ENCODE data around the gene ZBTB40. TPM values are rescaled to one million over a fixed set of nuclear protein-coding genes. Genes with fewer than 3 reads are reported as not detected.

The ZBTB40 gene
- total and polyA plus RNA-seq, 2 of the 13 experiments (the other 11 are each of a cell fraction or from before 2014, with no cell fraction given), result 8.8 to 16.5 TPM

DNA sequence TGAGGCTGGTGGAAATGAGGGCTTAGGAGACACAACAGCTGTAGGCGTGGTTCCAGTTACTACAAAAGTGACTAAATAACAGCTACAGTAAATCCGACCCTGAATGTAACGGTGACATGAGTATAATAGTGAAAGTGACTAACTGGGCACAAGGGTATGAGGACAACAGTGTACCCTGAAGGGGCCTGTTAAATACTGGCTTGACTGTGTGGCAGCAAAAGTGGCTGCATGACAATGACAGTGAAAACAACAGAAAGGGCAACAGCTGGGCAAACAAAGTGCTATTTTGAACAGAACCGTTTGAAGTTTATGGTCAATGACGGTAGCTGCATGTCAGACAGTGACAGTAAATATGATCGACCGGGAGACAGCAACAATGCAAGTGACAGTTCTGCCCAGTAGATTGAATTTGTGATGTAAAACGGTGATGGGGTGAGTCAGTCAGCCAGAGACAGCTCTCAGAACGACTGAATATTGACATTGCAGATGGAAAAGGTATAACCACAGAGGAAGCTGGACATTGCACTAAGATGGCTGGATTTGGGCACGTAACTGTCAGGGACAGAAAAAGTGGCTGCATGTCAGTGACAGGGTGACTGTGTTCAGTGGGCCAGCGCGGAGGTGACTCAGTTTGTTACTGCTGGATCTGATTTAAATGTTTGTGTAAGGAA lies 1.2 kb upstream of the ZBTB40 start (continued):
- TF ChIP-seq, protein P1, sequence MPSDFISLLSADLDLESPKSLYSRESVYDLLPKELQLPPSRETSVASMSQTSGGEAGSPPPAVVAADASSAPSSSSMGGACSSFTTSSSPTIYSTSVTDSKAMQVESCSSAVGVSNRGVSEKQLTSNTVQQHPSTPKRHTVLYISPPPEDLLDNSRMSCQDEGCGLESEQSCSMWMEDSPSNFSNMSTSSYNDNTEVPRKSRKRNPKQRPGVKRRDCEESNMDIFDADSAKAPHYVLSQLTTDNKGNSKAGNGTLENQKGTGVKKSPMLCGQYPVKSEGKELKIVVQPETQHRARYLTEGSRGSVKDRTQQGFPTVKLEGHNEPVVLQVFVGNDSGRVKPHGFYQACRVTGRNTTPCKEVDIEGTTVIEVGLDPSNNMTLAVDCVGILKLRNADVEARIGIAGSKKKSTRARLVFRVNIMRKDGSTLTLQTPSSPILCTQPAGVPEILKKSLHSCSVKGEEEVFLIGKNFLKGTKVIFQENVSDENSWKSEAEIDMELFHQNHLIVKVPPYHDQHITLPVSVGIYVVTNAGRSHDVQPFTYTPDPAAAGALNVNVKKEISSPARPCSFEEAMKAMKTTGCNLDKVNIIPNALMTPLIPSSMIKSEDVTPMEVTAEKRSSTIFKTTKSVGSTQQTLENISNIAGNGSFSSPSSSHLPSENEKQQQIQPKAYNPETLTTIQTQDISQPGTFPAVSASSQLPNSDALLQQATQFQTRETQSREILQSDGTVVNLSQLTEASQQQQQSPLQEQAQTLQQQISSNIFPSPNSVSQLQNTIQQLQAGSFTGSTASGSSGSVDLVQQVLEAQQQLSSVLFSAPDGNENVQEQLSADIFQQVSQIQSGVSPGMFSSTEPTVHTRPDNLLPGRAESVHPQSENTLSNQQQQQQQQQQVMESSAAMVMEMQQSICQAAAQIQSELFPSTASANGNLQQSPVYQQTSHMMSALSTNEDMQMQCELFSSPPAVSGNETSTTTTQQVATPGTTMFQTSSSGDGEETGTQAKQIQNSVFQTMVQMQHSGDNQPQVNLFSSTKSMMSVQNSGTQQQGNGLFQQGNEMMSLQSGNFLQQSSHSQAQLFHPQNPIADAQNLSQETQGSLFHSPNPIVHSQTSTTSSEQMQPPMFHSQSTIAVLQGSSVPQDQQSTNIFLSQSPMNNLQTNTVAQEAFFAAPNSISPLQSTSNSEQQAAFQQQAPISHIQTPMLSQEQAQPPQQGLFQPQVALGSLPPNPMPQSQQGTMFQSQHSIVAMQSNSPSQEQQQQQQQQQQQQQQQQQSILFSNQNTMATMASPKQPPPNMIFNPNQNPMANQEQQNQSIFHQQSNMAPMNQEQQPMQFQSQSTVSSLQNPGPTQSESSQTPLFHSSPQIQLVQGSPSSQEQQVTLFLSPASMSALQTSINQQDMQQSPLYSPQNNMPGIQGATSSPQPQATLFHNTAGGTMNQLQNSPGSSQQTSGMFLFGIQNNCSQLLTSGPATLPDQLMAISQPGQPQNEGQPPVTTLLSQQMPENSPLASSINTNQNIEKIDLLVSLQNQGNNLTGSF (CRISPR knock-in tag; IDR thresholded peaks at IDR 0.05), result no peak
- TF ChIP-seq ZNF619 (CRISPR knock-in tag; IDR thresholded peaks at IDR 0.05), result no peak
- TF ChIP-seq, protein P2, sequence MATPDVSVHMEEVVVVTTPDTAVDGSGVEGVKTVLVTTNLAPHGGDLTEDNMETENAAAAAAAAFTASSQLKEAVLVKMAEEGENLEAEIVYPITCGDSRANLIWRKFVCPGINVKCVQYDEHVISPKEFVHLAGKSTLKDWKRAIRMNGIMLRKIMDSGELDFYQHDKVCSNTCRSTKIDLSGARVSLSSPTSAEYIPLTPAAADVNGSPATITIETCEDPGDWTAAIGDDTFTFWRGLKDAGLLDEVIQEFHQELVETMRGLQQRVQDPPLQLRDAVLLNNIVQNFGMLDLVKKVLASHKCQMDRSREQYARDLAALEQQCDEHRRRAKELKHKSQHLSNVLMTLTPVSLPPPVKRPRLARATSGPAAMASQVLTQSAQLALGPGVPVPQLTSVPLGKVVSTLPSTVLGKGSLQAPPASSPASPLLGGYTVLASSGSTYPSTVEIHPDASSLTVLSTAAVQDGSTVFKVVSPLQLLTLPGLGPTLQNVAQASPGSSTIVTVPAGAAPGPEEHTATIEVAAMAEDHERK (CRISPR knock-in tag; IDR thresholded peaks at IDR 0.05; ENCODE audit: low read depth), result no peak
- TF ChIP-seq HNF4G (IDR thresholded peaks at IDR 0.05; ENCODE audit: borderline replicate concordance, low read depth, low read length), result 0 out of 2 replicates have a peak, but pooled peaks have one; percentile 39
- TF ChIP-seq HNF4G (CRISPR knock-in tag; IDR thresholded peaks at IDR 0.05; ENCODE audit: borderline replicate concordance, low read depth), result no peak
- TF ChIP-seq ARHGAP35 (CRISPR knock-in tag; IDR thresholded peaks at IDR 0.05; ENCODE audit: borderline replicate concordance), result no peak
- no peak for TF ChIP-seq POGZ (CRISPR knock-in tag; IDR thresholded peaks at IDR 0.05)
- TF ChIP-seq, protein P3, sequence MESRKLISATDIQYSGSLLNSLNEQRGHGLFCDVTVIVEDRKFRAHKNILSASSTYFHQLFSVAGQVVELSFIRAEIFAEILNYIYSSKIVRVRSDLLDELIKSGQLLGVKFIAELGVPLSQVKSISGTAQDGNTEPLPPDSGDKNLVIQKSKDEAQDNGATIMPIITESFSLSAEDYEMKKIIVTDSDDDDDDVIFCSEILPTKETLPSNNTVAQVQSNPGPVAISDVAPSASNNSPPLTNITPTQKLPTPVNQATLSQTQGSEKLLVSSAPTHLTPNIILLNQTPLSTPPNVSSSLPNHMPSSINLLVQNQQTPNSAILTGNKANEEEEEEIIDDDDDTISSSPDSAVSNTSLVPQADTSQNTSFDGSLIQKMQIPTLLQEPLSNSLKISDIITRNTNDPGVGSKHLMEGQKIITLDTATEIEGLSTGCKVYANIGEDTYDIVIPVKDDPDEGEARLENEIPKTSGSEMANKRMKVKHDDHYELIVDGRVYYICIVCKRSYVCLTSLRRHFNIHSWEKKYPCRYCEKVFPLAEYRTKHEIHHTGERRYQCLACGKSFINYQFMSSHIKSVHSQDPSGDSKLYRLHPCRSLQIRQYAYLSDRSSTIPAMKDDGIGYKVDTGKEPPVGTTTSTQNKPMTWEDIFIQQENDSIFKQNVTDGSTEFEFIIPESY (CRISPR knock-in tag; IDR thresholded peaks at IDR 0.05), result 0 out of 2 replicates have a peak, but pooled peaks have one; percentile 5
- TF ChIP-seq ZNF331 (CRISPR knock-in tag; IDR thresholded peaks at IDR 0.05), result peak; percentile 33; the same call in 1 of the 2 replicates
- no peak for TF ChIP-seq SMARCC2 (IDR thresholded peaks at IDR 0.05)
- TF ChIP-seq ZNF550 (CRISPR knock-in tag; IDR thresholded peaks at IDR 0.05; ENCODE audit: borderline replicate concordance), result no peak
- TF ChIP-seq, protein P4, sequence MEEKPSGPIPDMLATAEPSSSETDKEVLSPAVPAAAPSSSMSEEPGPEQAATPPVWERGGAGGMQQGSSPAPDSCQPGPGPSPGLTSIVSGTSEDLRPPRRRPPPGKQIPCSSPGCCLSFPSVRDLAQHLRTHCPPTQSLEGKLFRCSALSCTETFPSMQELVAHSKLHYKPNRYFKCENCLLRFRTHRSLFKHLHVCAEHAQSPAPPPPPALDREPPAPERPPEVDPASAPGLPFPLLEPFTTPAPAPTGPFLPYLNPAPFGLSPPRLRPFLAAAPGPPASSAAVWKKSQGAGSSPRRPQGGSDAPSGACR (CRISPR knock-in tag; IDR thresholded peaks at IDR 0.05), result no peak
- TF ChIP-seq, protein P5, sequence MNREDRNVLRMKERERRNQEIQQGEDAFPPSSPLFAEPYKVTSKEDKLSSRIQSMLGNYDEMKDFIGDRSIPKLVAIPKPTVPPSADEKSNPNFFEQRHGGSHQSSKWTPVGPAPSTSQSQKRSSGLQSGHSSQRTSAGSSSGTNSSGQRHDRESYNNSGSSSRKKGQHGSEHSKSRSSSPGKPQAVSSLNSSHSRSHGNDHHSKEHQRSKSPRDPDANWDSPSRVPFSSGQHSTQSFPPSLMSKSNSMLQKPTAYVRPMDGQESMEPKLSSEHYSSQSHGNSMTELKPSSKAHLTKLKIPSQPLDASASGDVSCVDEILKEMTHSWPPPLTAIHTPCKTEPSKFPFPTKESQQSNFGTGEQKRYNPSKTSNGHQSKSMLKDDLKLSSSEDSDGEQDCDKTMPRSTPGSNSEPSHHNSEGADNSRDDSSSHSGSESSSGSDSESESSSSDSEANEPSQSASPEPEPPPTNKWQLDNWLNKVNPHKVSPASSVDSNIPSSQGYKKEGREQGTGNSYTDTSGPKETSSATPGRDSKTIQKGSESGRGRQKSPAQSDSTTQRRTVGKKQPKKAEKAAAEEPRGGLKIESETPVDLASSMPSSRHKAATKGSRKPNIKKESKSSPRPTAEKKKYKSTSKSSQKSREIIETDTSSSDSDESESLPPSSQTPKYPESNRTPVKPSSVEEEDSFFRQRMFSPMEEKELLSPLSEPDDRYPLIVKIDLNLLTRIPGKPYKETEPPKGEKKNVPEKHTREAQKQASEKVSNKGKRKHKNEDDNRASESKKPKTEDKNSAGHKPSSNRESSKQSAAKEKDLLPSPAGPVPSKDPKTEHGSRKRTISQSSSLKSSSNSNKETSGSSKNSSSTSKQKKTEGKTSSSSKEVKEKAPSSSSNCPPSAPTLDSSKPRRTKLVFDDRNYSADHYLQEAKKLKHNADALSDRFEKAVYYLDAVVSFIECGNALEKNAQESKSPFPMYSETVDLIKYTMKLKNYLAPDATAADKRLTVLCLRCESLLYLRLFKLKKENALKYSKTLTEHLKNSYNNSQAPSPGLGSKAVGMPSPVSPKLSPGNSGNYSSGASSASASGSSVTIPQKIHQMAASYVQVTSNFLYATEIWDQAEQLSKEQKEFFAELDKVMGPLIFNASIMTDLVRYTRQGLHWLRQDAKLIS (CRISPR knock-in tag; IDR thresholded peaks at IDR 0.05), result no peak
- TF ChIP-seq RCOR2 (CRISPR knock-in tag; IDR thresholded peaks at IDR 0.05), result no peak
- TF ChIP-seq SIX4 (CRISPR knock-in tag; IDR thresholded peaks at IDR 0.05), result no peak

Data from HepG2 (cell line).